Ovary (tissue), 9 donors: Measurements from ENCODE around the gene SORCS2. TPM values are rescaled to one million over a fixed set of nuclear protein-coding genes. Genes with fewer than 3 reads are reported as not detected.

ENCODE experiments used
- DNase-seq, 5 donors: peaks; one replicate each; pipeline ENCODE4 v3.0.0-alpha.2; 2019 to 2020
- H3K27ac ChIP-seq, 2 donors: fragments of 200-600 bp; one replicate each; pipeline versions ENCODE4 v1.5.1 to v1.8.0; 2019 to 2022
- H3K27me3 ChIP-seq: fragments of 200-600 bp; one replicate; pipeline ENCODE4 v1.8.0; 2022
- H3K36me3 ChIP-seq: fragments of 200-600 bp; sonication (generic); one replicate; pipeline ENCODE4 v1.5.1; 2019
- H3K4me1 ChIP-seq: one replicate; pipeline ENCODE4 v1.8.1; 2013; ENCODE audit warnings: mild to moderate bottlenecking, moderate library complexity; ENCODE audit not compliant: insufficient read depth
- H3K4me3 ChIP-seq: fragments of 200-600 bp; sonication (generic); one replicate; pipeline ENCODE4 v1.5.1; 2017
- H3K9me3 ChIP-seq, 2 donors: fragments of 200-600 bp in 1 of 2; sonication (generic) in 1 of 2; one replicate each; pipeline versions ENCODE4 v1.5.1 to v1.8.1; 2013 to 2019; ENCODE audit warnings: mild to moderate bottlenecking in 1 of 2, moderate library complexity in 1 of 2
- CTCF ChIP-seq, 3 donors: fragments of 450-650 bp in 2 of 3; fragments of 200-600 bp in 1 of 3; IDR thresholded peaks; one replicate each; pipeline versions ENCODE4 v1.5.1 to v1.8.0; 2016 to 2022; ENCODE audit warnings: antibody characterized with exemption in 3 of 3, mild to moderate bottlenecking in 1 of 3
- EP300 ChIP-seq: sonication (generic); formaldehyde crosslinking; IDR thresholded peaks from one replicate; pipeline ENCODE4 v1.6.1; 2017; ENCODE audit warnings: antibody characterized with exemption
- POLR2A ChIP-seq: fragments of 450-650 bp; IDR thresholded peaks from one replicate; pipeline ENCODE4 v1.6.1; 2017; ENCODE audit warnings: antibody characterized with exemption, mild to moderate bottlenecking, moderate library complexity
- WGBS, 3 donors: extraction: QIAGEN DNeasy Blood & Tissue Kit in 1 of 3; methylation state at CpG; one replicate each; pipeline versions ENCODE4 v1.1.5 to v1.1.7; 2013 to 2017; 5-methylcytosine and 5-hydroxymethylcytosine counted together
- intact Hi-C, 4 donors: fragments of 100-400 bp; cut with DNase I; formaldehyde crosslinking; loops; one replicate each; pipeline versions ENCODE4 v1.11.0 to v1.15.1; 2022 to 2023
- polyA plus RNA-seq, 2 donors: library from polyadenylated mRNA; stranded (reverse); fragments of 200-250 nt in 1 of 2; fragments of 350-450 nt in 1 of 2; fragmentation: Illumina TruSeq in 1 of 2; extraction: RNeasy Lipid Tissue Mini Kit (QIAGEN cat#74804) in 1 of 2; gene quantifications; one replicate each; pipeline ENCODE4 v1.2.3, GENCODE V29; 2013 to 2014
- total RNA-seq, 7 donors: library from RNA; depleted of rRNA in 2 of 7; stranded (reverse); fragments of >200 nt in 2 of 7; fragmentation: NEBNext Ultra II Directional in 3 of 7; extraction: Animal tissue kit (Norgen Biotek cat#: 25700) in 3 of 7; gene quantifications; one replicate each; pipeline versions ENCODE4 v1.1.0 to v1.2.4, GENCODE V29; 2016 to 2023
- donor health status: DM: no; HTN: no; CAD: no; lungs with moderate emphysema.
- donor health status: DM: no; HTN: no; CAD: no.
- donor health status: Bipolar disorder and iron deficiency.
- donor health status: DM: yes; HTN: yes; CAD: no.
- donor health status: DM: no; HTN: no; CAD: no.
- donor health status: DM: yes; HTN: yes; CAD: no.

The SORCS2 gene
- total and polyA plus RNA-seq, 9 donors: 0.60 to 23.9 (median 7.1) TPM

DNA sequence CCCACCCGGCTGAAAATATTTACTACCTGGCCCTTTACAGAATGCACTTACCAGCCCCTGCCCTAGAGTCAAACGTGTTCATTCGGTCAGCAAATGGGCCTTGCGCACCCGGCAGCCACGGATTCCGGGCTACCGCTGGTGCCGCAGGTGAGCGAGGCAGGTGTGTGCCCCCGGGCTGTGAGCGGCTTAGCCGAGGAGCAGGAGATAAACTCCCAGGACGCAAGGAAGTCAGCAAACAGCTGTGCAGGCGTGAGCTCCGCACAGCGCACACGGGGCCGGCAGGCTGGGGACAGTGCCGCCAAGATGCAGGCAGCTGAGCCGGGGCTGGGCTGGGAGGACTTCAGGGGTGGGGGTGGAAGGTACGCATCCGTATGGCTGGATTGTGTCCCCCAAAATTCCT lies 453.6 kb downstream of the SORCS2 start:
- H3K9me3 ChIP-seq: no peaks in the 10 kb centered on the region
- H3K4me1 ChIP-seq: peaks cover 14% of the 10 kb centered on the region
- WGBS, 3 donors: 91 to 98% (median 95%) methylated on average over 22 to 23 of the region's 23 CpGs
- no peaks in the 10 kb centered on the region for H3K36me3 ChIP-seq
- DNase-seq: no peak
- no peak overlapping the region for H3K4me3 ChIP-seq
- TF ChIP-seq EP300 (no peak), POLR2A (no peak), CTCF (IDR thresholded peaks at IDR 0.05) (no peak)
- intact Hi-C loops: no loop called here
- H3K27me3 ChIP-seq: no peaks in the 10 kb centered on the region
- H3K27ac ChIP-seq: no peak overlapping the region

DNA sequence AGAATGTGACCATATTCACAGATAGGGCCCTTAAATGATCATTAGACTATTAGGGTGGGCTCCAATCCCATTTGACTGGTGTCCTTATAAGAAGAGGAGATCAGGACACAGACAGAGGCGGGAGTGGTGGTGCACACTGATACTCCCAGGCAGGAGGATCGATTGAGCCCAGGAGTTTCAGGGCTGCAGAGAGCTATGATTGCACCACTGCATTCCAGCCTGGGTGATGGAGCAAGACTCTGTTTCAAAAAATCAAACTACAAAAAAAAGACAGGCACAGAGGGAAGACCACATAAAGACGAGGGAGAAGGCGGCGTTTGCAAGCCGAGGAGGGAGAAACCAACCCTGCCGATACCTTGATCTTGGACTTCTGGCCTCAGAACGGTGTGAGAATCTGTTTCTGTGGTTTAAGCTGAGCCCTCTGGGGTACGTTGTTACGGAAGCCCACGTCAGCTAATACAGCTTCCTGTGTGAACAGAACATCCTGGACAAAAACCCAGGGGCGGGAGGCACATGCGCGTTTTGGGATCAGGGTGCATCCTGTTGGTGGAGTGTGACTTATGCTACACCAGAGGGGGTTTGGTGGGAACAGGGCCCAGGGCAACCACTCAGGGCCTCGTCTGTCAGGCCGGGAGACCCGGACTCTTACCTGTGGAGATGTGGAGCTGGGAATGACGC lies 454.2 kb downstream of the SORCS2 start:
- no peak overlapping the region for H3K4me3 ChIP-seq
- no peaks in the 10 kb centered on the region for H3K9me3 ChIP-seq
- H3K27me3 ChIP-seq: no peaks in the 10 kb centered on the region
- intact Hi-C loops: no loop called here
- DNase-seq: no peak
- WGBS, 3 donors: 91 to 94% (median 93%) methylated on average over 18 of the region's 18 CpGs
- no peaks in the 10 kb centered on the region for H3K36me3 ChIP-seq
- H3K27ac ChIP-seq: no peak overlapping the region
- TF ChIP-seq POLR2A (no peak), CTCF (IDR thresholded peaks at IDR 0.05) (no peak), EP300 (no peak)
- peaks cover 19% of the 10 kb centered on the region for H3K4me1 ChIP-seq

GRCh38 chr4:7647186-7647585 lies 454.8 kb downstream of the SORCS2 start:
- 88 to 92% (median 90%) methylated on average over 10 of the region's 10 CpGs for WGBS, 3 donors
- peaks cover 25% of the 10 kb centered on the region for H3K4me1 ChIP-seq

More at GRCh38 chr4:7647186-7647585, 454.8 kb downstream of the SORCS2 start:
- no peak for DNase-seq
- intact Hi-C loops: no loop called here
- Histone ChIP-seq H3K36me3 (no peaks in the 10 kb centered on the region), H3K27ac (no peak overlapping the region), H3K9me3 (no peaks in the 10 kb centered on the region), H3K27me3 (no peaks in the 10 kb centered on the region), H3K4me3 (no peak overlapping the region)
- TF ChIP-seq CTCF (IDR thresholded peaks at IDR 0.05) (no peak), EP300 (no peak)
